CD8-positive, alpha-beta memory T cell (primary cell): ENCODE data around the gene DPM1. TPM values are rescaled to one million over a fixed set of nuclear protein-coding genes. Genes with fewer than 3 reads are reported as not detected.
A peak's percentile ranks its signal among the peaks of the same experiment; 100 is the strongest.

Experiments
- CTCF ChIA-PET: fragments of 350-600 bp; sonication (Branson Sonifier 250); formaldehyde crosslinking; loops from one replicate; lab custom pipeline; 2021; ENCODE audit warnings: antibody characterized with exemption; lab: Charles Lee
- POLR2A ChIA-PET: fragments of 350-600 bp; sonication (Branson Sonifier 250); formaldehyde crosslinking; loops from one replicate; lab custom pipeline; 2021; ENCODE audit warnings: antibody characterized with exemption; lab: Charles Lee
- DNase-seq, 5 donors: peaks; one replicate each; pipeline versions ENCODE4 v3.0.0 to v3.0.0-alpha.2; 2020 to 2022; ENCODE audit warnings: mixed read lengths in 1 of 5
- H3K27ac ChIP-seq: one replicate; pipeline ENCODE4 v1.7.0; 2013; ENCODE audit warnings: low read depth, mild to moderate bottlenecking, low read length, moderate library complexity
- H3K27me3 ChIP-seq: 2 replicates; pipeline ENCODE4 v1.7.0; 2013; ENCODE audit warnings: low read length, mild to moderate bottlenecking; ENCODE audit not compliant: insufficient read depth, poor library complexity, severe bottlenecking
- H3K36me3 ChIP-seq: 2 replicates; pipeline ENCODE4 v1.7.0; 2013; ENCODE audit warnings: mild to moderate bottlenecking, low read length, moderate library complexity; ENCODE audit not compliant: insufficient read depth
- H3K4me1 ChIP-seq: 2 replicates; pipeline ENCODE4 v1.7.0; 2013; ENCODE audit warnings: mild to moderate bottlenecking, low read length, moderate library complexity; ENCODE audit not compliant: insufficient read depth
- H3K4me3 ChIP-seq: 2 replicates; pipeline ENCODE4 v1.7.0; 2013; ENCODE audit warnings: mild to moderate bottlenecking, low read length
- H3K9me3 ChIP-seq: 2 replicates; pipeline ENCODE4 v1.7.0; 2013; ENCODE audit warnings: mild to moderate bottlenecking, low read length
- H3K27ac Mint-ChIP-seq, 8 donors: one replicate each; pipeline ENCODE4 v1.8.0; 2020 to 2021; ENCODE audit warnings: mixed read lengths in 8 of 8, mild to moderate bottlenecking in 6 of 8, inconsistent platforms in 3 of 8, moderate library complexity in 3 of 8
- H3K27me3 Mint-ChIP-seq, 2 donors: one replicate each; pipeline ENCODE4 v1.8.0; 2020 to 2021; ENCODE audit warnings: mixed read lengths in 2 of 2, mild to moderate bottlenecking in 1 of 2, moderate library complexity in 1 of 2
- H3K36me3 Mint-ChIP-seq, 3 donors: one replicate each; pipeline ENCODE4 v1.8.0; 2020 to 2021; ENCODE audit warnings: mixed read lengths in 3 of 3, inconsistent platforms in 1 of 3, mild to moderate bottlenecking in 1 of 3
- H3K4me1 Mint-ChIP-seq, 3 donors: one replicate each; pipeline ENCODE4 v1.8.0; 2020 to 2021; ENCODE audit warnings: mixed read lengths in 3 of 3, inconsistent platforms in 1 of 3, mild to moderate bottlenecking in 1 of 3
- H3K4me3 Mint-ChIP-seq, 7 donors: one replicate each; pipeline ENCODE4 v1.8.0; 2020 to 2021; ENCODE audit warnings: mixed read lengths in 7 of 7, mild to moderate bottlenecking in 6 of 7, moderate library complexity in 4 of 7, inconsistent platforms in 2 of 7
- H3K9me3 Mint-ChIP-seq, 5 donors: one replicate each; pipeline ENCODE4 v1.8.0; 2020 to 2022; ENCODE audit warnings: mixed read lengths in 5 of 5, mild to moderate bottlenecking in 3 of 5, moderate library complexity in 2 of 5, inconsistent platforms in 1 of 5
- polyA plus RNA-seq: library from polyadenylated mRNA; unstranded; fragments of 300-500 nt; fragmentation: Illumina TruSeq; gene quantifications from one replicate; pipeline ENCODE4 v1.2.3, GENCODE V29; 2021
- total RNA-seq, 2 experiments: library from RNA; stranded (reverse); gene quantifications; one replicate each; pipeline ENCODE4 v1.2.3, GENCODE V29; 2021

The DPM1 gene
- total RNA-seq, result 10 to 100 TPM; 75.1 to 77.9 TPM
- 65.6 TPM for polyA plus RNA-seq

- Histone ChIP-seq H3K9me3 (no peaks in the 10 kb centered on the region), H3K4me1 (peaks cover 34% of the 10 kb centered on the region), H3K27ac (peak within 1 kb of the TSS; percentile 97), H3K4me3 (peak within 1 kb of the TSS; percentile 91), H3K36me3 (peaks cover 16% of the 10 kb centered on the region), H3K27me3 (no peaks in the 10 kb centered on the region)
- Mint-ChIP-seq H3K9me3 (no peaks in the 10 kb centered on the region), H3K27me3 (no peaks in the 10 kb centered on the region), H3K36me3 (peaks cover 0 to 55% (median 8%) of the 10 kb centered on the region in 3 donors), H3K4me3 (peak within 1 kb of the TSS; percentile 95 to 98 (median 98)), H3K4me1 (peaks cover 55 to 79% (median 73%) of the 10 kb centered on the region in 3 donors), H3K27ac (peak within 1 kb of the TSS; percentile 99 to 100 (median 100))
- peak in 3 of 5 donors; percentile 83 to 93 (median 85) for DNase-seq
- ChIA-PET CTCF (interaction anchor here (1.1 to 4.6 kb wide), 8 partner anchors 10 to 168 kb away, joined by 3 to 51 read pairs (median 8); partner anchors contain the start of genes ADNP and BCAS4), POLR2A (interaction anchor here (0.6 to 3.3 kb wide), 9 partner anchors 20 to 767 kb away, joined by 3 to 87 read pairs (median 4); partner anchors contain the start of genes ADNP, BCAS4 and PARD6B)
Observed at GRCh38 chr20:50957798-50958614, at the start of gene DPM1. Gene DPM1 (minus strand): TSS chr20:50958532. CDS start chr20:50958523, 9 bp downstream.

GRCh38 chr20:51005214-51005613 is 46.9 kb upstream of the DPM1 start:
- ChIA-PET CTCF (no interaction called here), POLR2A (no interaction called here)
- Mint-ChIP-seq H3K4me3 (no peak overlapping the region), H3K4me1 (no peaks in the 10 kb centered on the region), H3K27ac (no peak overlapping the region), H3K36me3 (no peaks in the 10 kb centered on the region), H3K9me3 (no peaks in the 10 kb centered on the region), H3K27me3 (peaks cover 20 to 37% of the 10 kb centered on the region in 2 donors)
- Histone ChIP-seq H3K4me3 (no peak overlapping the region), H3K27ac (no peak overlapping the region), H3K36me3 (no peaks in the 10 kb centered on the region), H3K9me3 (no peaks in the 10 kb centered on the region), H3K4me1 (no peaks in the 10 kb centered on the region), H3K27me3 (peaks cover 4% of the 10 kb centered on the region)
- DNase-seq, result no peak

- ChIA-PET CTCF (no interaction called here), POLR2A (no interaction called here)
- Mint-ChIP-seq H3K4me3 (no peak overlapping the region), H3K27ac (no peak overlapping the region), H3K36me3 (no peaks in the 10 kb centered on the region), H3K4me1 (no peaks in the 10 kb centered on the region), H3K9me3 (no peaks in the 10 kb centered on the region), H3K27me3 (peaks cover 23 to 40% of the 10 kb centered on the region in 2 donors)
- no peaks in the 10 kb centered on the region for H3K9me3 ChIP-seq
- H3K36me3 ChIP-seq, result no peaks in the 10 kb centered on the region
- no peak for DNase-seq
- H3K4me1 ChIP-seq, result no peaks in the 10 kb centered on the region
- H3K27ac ChIP-seq, result no peak overlapping the region
- peaks cover 4% of the 10 kb centered on the region for H3K27me3 ChIP-seq
- H3K4me3 ChIP-seq, result no peak overlapping the region
Observed at GRCh38 chr20:51004781-51005180, 46.4 kb upstream of the DPM1 start.

- Mint-ChIP-seq H3K4me1 (no peaks in the 10 kb centered on the region), H3K27me3 (peaks cover 23 to 43% of the 10 kb centered on the region in 2 donors), H3K4me3 (no peak overlapping the region), H3K9me3 (no peaks in the 10 kb centered on the region), H3K27ac (no peak overlapping the region), H3K36me3 (no peaks in the 10 kb centered on the region)
- H3K36me3 ChIP-seq, result no peaks in the 10 kb centered on the region
- no peak overlapping the region for H3K27ac ChIP-seq
- H3K4me1 ChIP-seq, result no peaks in the 10 kb centered on the region
- H3K9me3 ChIP-seq, result no peaks in the 10 kb centered on the region
- POLR2A ChIA-PET, result no interaction called here
- CTCF ChIA-PET, result no interaction called here
- DNase-seq, result no peak
- no peak overlapping the region for H3K4me3 ChIP-seq
- H3K27me3 ChIP-seq, result peaks cover 4% of the 10 kb centered on the region
Observed at GRCh38 chr20:51004305-51004727, 46.0 kb upstream of the DPM1 start.

- POLR2A ChIA-PET, result no interaction called here
- Histone ChIP-seq H3K36me3 (no peaks in the 10 kb centered on the region), H3K9me3 (no peaks in the 10 kb centered on the region), H3K4me3 (no peak overlapping the region), H3K27ac (no peak overlapping the region), H3K27me3 (peaks cover 4% of the 10 kb centered on the region), H3K4me1 (no peaks in the 10 kb centered on the region)
- H3K27me3 Mint-ChIP-seq, result peaks cover 23 to 49% of the 10 kb centered on the region in 2 donors
- H3K36me3 Mint-ChIP-seq, result no peaks in the 10 kb centered on the region
- H3K4me1 Mint-ChIP-seq, result no peaks in the 10 kb centered on the region
- CTCF ChIA-PET, result no interaction called here
- no peak for DNase-seq
- no peaks in the 10 kb centered on the region for H3K9me3 Mint-ChIP-seq
- H3K4me3 Mint-ChIP-seq, result no peak overlapping the region
- H3K27ac Mint-ChIP-seq, result no peak overlapping the region
Observed at GRCh38 chr20:51003753-51004152, 45.4 kb upstream of the DPM1 start.

GRCh38 chr20:51002633-51003032 is 44.3 kb upstream of the DPM1 start:
- no peaks in the 10 kb centered on the region for H3K4me1 Mint-ChIP-seq
- ChIA-PET POLR2A (no interaction called here), CTCF (no interaction called here)
- Histone ChIP-seq H3K4me1 (no peaks in the 10 kb centered on the region), H3K9me3 (no peaks in the 10 kb centered on the region), H3K27me3 (peaks cover 4% of the 10 kb centered on the region), H3K36me3 (no peaks in the 10 kb centered on the region), H3K27ac (no peak overlapping the region), H3K4me3 (no peak overlapping the region)
- DNase-seq, result no peak
- H3K27me3 Mint-ChIP-seq, result peaks cover 23 to 57% of the 10 kb centered on the region in 2 donors
- no peaks in the 10 kb centered on the region for H3K36me3 Mint-ChIP-seq
- no peak overlapping the region for H3K4me3 Mint-ChIP-seq
- H3K9me3 Mint-ChIP-seq, result no peaks in the 10 kb centered on the region
- H3K27ac Mint-ChIP-seq, result peak overlapping the region in 1 of 8 donors; percentile 3

GRCh38 chr20:51001430-51002265 is 43.3 kb upstream of the DPM1 start:
- no peaks in the 10 kb centered on the region for H3K4me1 ChIP-seq
- Mint-ChIP-seq H3K4me1 (no peaks in the 10 kb centered on the region), H3K27me3 (peaks cover 21 to 57% of the 10 kb centered on the region in 2 donors), H3K9me3 (no peaks in the 10 kb centered on the region), H3K27ac (no peak overlapping the region), H3K36me3 (no peaks in the 10 kb centered on the region), H3K4me3 (no peak overlapping the region)
- no peak for DNase-seq
- no peak overlapping the region for H3K4me3 ChIP-seq
- peaks cover 4% of the 10 kb centered on the region for H3K27me3 ChIP-seq
- no peak overlapping the region for H3K27ac ChIP-seq
- H3K36me3 ChIP-seq, result no peaks in the 10 kb centered on the region
- ChIA-PET POLR2A (no interaction called here), CTCF (no interaction called here)
- no peaks in the 10 kb centered on the region for H3K9me3 ChIP-seq

- no peaks in the 10 kb centered on the region for H3K36me3 Mint-ChIP-seq
- no peak overlapping the region for H3K27ac Mint-ChIP-seq
- Histone ChIP-seq H3K9me3 (no peaks in the 10 kb centered on the region), H3K4me1 (no peaks in the 10 kb centered on the region), H3K4me3 (no peak overlapping the region), H3K27ac (no peak overlapping the region), H3K27me3 (peaks cover 4% of the 10 kb centered on the region), H3K36me3 (no peaks in the 10 kb centered on the region)
- no peaks in the 10 kb centered on the region for H3K4me1 Mint-ChIP-seq
- H3K9me3 Mint-ChIP-seq, result no peaks in the 10 kb centered on the region
- ChIA-PET CTCF (no interaction called here), POLR2A (no interaction called here)
- H3K4me3 Mint-ChIP-seq, result no peak overlapping the region
- no peak for DNase-seq
- peaks cover 20 to 46% of the 10 kb centered on the region in 2 donors for H3K27me3 Mint-ChIP-seq
Observed at GRCh38 chr20:50999355-50999754, 41.0 kb upstream of the DPM1 start.
